Fibroblast of lung (primary cell): ENCODE results near the gene ABLIM3. TPM values are rescaled to one million over a fixed set of nuclear protein-coding genes. Genes with fewer than 3 reads are reported as not detected.

Experiments
- DNase-seq, 2 donors: peaks; one replicate each; pipeline versions ENCODE4 v3.0.0 to v3.0.0-alpha.2; 2010; ENCODE audit warnings: low read depth in 2 of 2
- H2AFZ ChIP-seq: 2 replicates; pipeline ENCODE4 v1.5.1; 2012; ENCODE audit warnings: low read length, control low read depth, inconsistent platforms
- H3K27ac ChIP-seq: 2 replicates; pipeline ENCODE4 v1.5.1; 2011; ENCODE audit warnings: low read length, control low read depth; ENCODE audit not compliant: insufficient read depth
- H3K27me3 ChIP-seq: 2 replicates; pipeline ENCODE4 v1.5.1; 2011; ENCODE audit warnings: mild to moderate bottlenecking, low read length; ENCODE audit not compliant: control insufficient read depth, insufficient read depth
- H3K36me3 ChIP-seq: 2 replicates; pipeline ENCODE4 v1.5.1; 2011; ENCODE audit warnings: low read length; ENCODE audit not compliant: control insufficient read depth, insufficient read depth
- H3K4me1 ChIP-seq: 2 replicates; pipeline ENCODE4 v1.5.1; 2011; ENCODE audit warnings: low read length; ENCODE audit not compliant: control insufficient read depth, insufficient read depth; ENCODE audit errors: extremely low read depth
- H3K4me2 ChIP-seq: 2 replicates; pipeline ENCODE4 v1.5.1; 2011; ENCODE audit warnings: low read length, control low read depth; ENCODE audit not compliant: insufficient read depth; ENCODE audit errors: extremely low read depth
- H3K4me3 ChIP-seq, 4 experiments: fragments of 200-600 bp in 1 of 4; sonication (generic) in 1 of 4; replicated peaks in 1 of 4; 2 replicates each; pipeline ENCODE4 v1.5.1; 2011 to 2016; ENCODE audit warnings: low read length in 4 of 4, low read depth in 3 of 4, mild to moderate bottlenecking in 3 of 4, control low read depth in 2 of 4, inconsistent platforms in 1 of 4, mixed read lengths in 1 of 4; ENCODE audit not compliant: insufficient read depth in 1 of 4; ENCODE audit errors: control extremely low read depth in 1 of 4
- H3K79me2 ChIP-seq: 2 replicates; pipeline ENCODE4 v1.5.1; 2012; ENCODE audit warnings: mild to moderate bottlenecking, low read length, inconsistent platforms; ENCODE audit not compliant: control insufficient read depth, insufficient read depth
- H3K9ac ChIP-seq: 2 replicates; pipeline ENCODE4 v1.5.1; 2011; ENCODE audit warnings: mild to moderate bottlenecking, low read length, control low read depth; ENCODE audit not compliant: insufficient read depth
- H3K9me3 ChIP-seq: 2 replicates; pipeline ENCODE4 v1.5.1; 2012; ENCODE audit warnings: low read depth, low read length; ENCODE audit not compliant: control insufficient read depth, insufficient read depth
- H4K20me1 ChIP-seq: 2 replicates; pipeline ENCODE4 v1.5.1; 2011; ENCODE audit warnings: low read length; ENCODE audit not compliant: control insufficient read depth, insufficient read depth; ENCODE audit errors: extremely low read depth
- CTCF ChIP-seq, 2 donors: IDR thresholded peaks in 1 of 2; conservative IDR thresholded peaks in 1 of 2; 1 replicate in 1 of 2; 2 replicates in 1 of 2; pipeline ENCODE4 v1.5.1; 2011 to 2012; ENCODE audit warnings: low read length in 2 of 2, control low read depth in 1 of 2, inconsistent platforms in 1 of 2, low read depth in 1 of 2, mild to moderate bottlenecking in 1 of 2
- EZH2 ChIP-seq: IDR thresholded peaks from 2 replicates; pipeline ENCODE4 v1.5.1; 2012; ENCODE audit warnings: low read length, control low read depth, mild to moderate bottlenecking; ENCODE audit errors: missing control alignments
- polyA plus RNA-seq, 2 donors: library from polyadenylated mRNA; depleted of rRNA in 1 of 2; stranded (reverse) in 1 of 2; unstranded in 1 of 2; fragments of >200 nt; gene quantifications; 2 replicates each; pipeline ENCODE4 v1.2.1, GENCODE V29; 2011 to 2012; ENCODE audit warnings: missing spikeins in 1 of 2
- total RNA-seq: library from RNA; depleted of rRNA; stranded (reverse); fragments of >200 nt; gene quantifications from 2 replicates; pipeline ENCODE4 v1.2.1, GENCODE V29; 2014

ABLIM3 gene
- total and polyA plus RNA-seq, 2 donors (not counting 1 experiment from before 2014, with no cell fraction given) = 48.1 to 49.9 TPM

GRCh38 chr5:149265068-149265465 is 123.8 kb downstream of the ABLIM3 start:
- no peak overlapping the region for H3K4me3 ChIP-seq
- no peaks in the 10 kb centered on the region for H3K36me3 ChIP-seq
- DNase-seq = peak in 1 of 2 donors; percentile 2
- no peaks in the 10 kb centered on the region for H3K4me1 ChIP-seq
- no peaks in the 10 kb centered on the region for H3K27me3 ChIP-seq
- H4K20me1 ChIP-seq = no peaks in the 10 kb centered on the region
- no peak overlapping the region for H3K9ac ChIP-seq
- no peak overlapping the region for H3K27ac ChIP-seq
- TF ChIP-seq CTCF (conservative IDR thresholded peaks at IDR 0.05 in 1 of 2, IDR thresholded peaks at IDR 0.05 in 1 of 2; ENCODE audit: low read depth in 1 of 2, low read length in 2 of 2) (no peak), EZH2 (no peak)
- no peaks in the 10 kb centered on the region for H3K79me2 ChIP-seq
- no peaks in the 10 kb centered on the region for H3K9me3 ChIP-seq
- no peak overlapping the region for H2AFZ ChIP-seq
- H3K4me2 ChIP-seq = no peak overlapping the region

GRCh38 chr5:149265597-149265996 is 124.3 kb downstream of the ABLIM3 start:
- no peaks in the 10 kb centered on the region for H3K79me2 ChIP-seq
- no peak for TF ChIP-seq EZH2
- peak; percentile 43 to 58 for TF ChIP-seq CTCF (conservative IDR thresholded peaks at IDR 0.05 in 1 of 2, IDR thresholded peaks at IDR 0.05 in 1 of 2; ENCODE audit: low read depth in 1 of 2, low read length in 2 of 2)
- H3K4me2 ChIP-seq = no peak overlapping the region
- no peaks in the 10 kb centered on the region for H3K27me3 ChIP-seq
- H3K36me3 ChIP-seq = no peaks in the 10 kb centered on the region
- DNase-seq = peak; percentile 49 to 64
- H3K9ac ChIP-seq = no peak overlapping the region
- H2AFZ ChIP-seq = no peak overlapping the region
- H3K27ac ChIP-seq = no peak overlapping the region
- no peaks in the 10 kb centered on the region for H4K20me1 ChIP-seq
- H3K4me3 ChIP-seq = no peak overlapping the region
- no peaks in the 10 kb centered on the region for H3K9me3 ChIP-seq
- H3K4me1 ChIP-seq = no peaks in the 10 kb centered on the region

DNA sequence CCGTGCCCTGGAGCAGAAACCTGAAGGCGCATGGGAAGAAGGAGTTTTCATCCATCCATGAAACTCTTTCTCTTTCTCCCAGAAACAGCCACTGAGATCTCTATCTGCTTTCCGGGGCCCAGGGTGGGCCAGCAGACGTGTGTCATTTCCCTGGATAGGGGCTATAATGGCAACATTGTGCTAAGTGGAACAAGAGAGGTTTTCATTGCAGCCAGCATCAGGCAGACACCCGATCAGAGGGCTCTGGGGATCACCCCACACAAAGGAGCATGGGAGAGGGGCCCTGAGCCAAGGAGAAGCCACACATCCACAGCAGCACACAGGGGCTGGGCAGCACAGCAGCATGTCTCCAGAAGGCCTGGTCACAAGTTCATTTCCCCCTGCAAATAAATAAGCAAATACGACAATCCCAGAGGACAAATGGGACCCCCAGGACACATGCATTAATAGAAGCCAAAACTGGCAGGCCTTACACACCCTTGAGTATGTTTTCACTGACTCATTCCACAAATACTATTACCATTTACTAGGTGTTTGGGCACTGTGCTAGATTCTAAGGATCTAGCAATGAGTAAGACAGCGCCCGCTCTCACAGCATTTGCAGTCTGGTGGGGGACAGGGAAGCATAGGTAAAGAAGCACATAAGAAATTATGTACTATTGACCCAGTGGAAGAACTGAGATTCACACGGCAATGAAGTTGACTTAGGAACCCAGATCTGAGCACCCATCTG is 126.1 kb downstream of the ABLIM3 start:
- no peak overlapping the region for H3K4me3 ChIP-seq
- no peak overlapping the region for H2AFZ ChIP-seq
- no peaks in the 10 kb centered on the region for H3K9me3 ChIP-seq
- TF ChIP-seq CTCF (conservative IDR thresholded peaks at IDR 0.05 in 1 of 2, IDR thresholded peaks at IDR 0.05 in 1 of 2; ENCODE audit: low read depth in 1 of 2, low read length in 2 of 2) = no peak
- H3K27me3 ChIP-seq = no peaks in the 10 kb centered on the region
- no peak overlapping the region for H3K4me2 ChIP-seq
- peak in 1 of 2 donors; percentile 32 for DNase-seq
- no peaks in the 10 kb centered on the region for H3K36me3 ChIP-seq
- no peak overlapping the region for H3K27ac ChIP-seq
- H4K20me1 ChIP-seq = no peaks in the 10 kb centered on the region
- no peak overlapping the region for H3K9ac ChIP-seq
- H3K79me2 ChIP-seq = no peaks in the 10 kb centered on the region
- peaks cover 2% of the 10 kb centered on the region for H3K4me1 ChIP-seq
